Transverse colon (tissue), 4 donors: ENCODE measurements around the gene ZNF574.

Experiments used
- CTCF ChIP-seq, 5 experiments: fragments of 200-600 bp in 3 of 5; fragments of 450-650 bp in 2 of 5; sonication (generic) in 3 of 5; IDR thresholded peaks; 1 replicate in 2 of 5; 2 replicates in 3 of 5; pipeline ENCODE4 v1.5.1; 2016 to 2017; ENCODE audit warnings: antibody characterized with exemption in 5 of 5, inconsistent platforms in 3 of 5, mild to moderate bottlenecking in 2 of 5, moderate library complexity in 1 of 5
- POLR2A ChIP-seq: fragments of 450-650 bp; IDR thresholded peaks from one replicate; pipeline ENCODE4 v1.6.1; 2016; ENCODE audit warnings: antibody characterized with exemption, mild to moderate bottlenecking, moderate library complexity
- POLR2AphosphoS5 ChIP-seq, 3 donors: sonication (generic); formaldehyde crosslinking; IDR thresholded peaks; one replicate each; pipeline ENCODE4 v1.6.1; 2016; ENCODE audit warnings: antibody characterized with exemption in 3 of 3

- TF ChIP-seq CTCF (IDR thresholded peaks at IDR 0.05) = no peak
- TF ChIP-seq POLR2A = no peak
- TF ChIP-seq POLR2AphosphoS5 (IDR thresholded peaks at IDR 0.05) = no peak
Observed at GRCh38 chr19:42079276-42079669, 3.3 kb downstream of the ZNF574 start.
